Endometrial microvascular endothelial cells (primary cell): ENCODE results near the gene SLC44A4. TPM values are rescaled to one million over a fixed set of nuclear protein-coding genes. Genes with fewer than 3 reads are reported as not detected.
"Not testable (repeated sequence)": the region's sequence is repeated elsewhere in the genome, so short reads cannot be mapped to it uniquely, and the experiment has no call there.

Experiments used
- in situ Hi-C: cut with HindIII; loops from 2 replicates; pipeline ENCODE4 v1.10.0; 2017; ENCODE audit warnings: low sequenced_read_pairs, low pct_unique_long_range_greater_than_20kb; ENCODE audit errors: inconsistent ontology term
- total RNA-seq: library from RNA; depleted of rRNA; stranded (reverse); fragments of >200 nt; gene quantifications from one replicate; pipeline ENCODE4 v1.2.3, GENCODE V29; 2015; ENCODE audit errors: inconsistent ontology term

SLC44A4 gene
- total RNA-seq, result 2.6 TPM

DNA sequence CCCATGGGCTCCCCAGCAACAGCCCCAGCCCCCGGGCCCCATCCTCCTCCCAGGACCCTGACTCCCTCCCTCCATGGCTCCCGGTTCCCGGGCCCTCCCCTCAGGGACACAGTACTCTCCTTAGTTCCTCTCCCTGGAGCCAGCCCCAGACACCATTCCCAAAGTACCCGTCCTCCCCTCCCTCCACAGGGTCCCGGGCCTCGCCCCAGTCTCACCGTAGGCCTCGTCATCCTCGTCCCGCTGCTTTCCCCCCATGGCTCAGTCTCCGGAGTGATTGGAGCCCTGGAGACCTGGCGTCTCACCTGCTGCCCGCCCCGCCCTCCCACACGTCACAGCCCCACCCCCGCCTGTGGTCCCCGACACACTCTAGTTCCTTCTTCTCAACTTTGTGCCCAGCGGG lies at the start of gene SLC44A4:
Gene SLC44A4 (minus strand): TSS at position 272 of the 400 bp plus-strand sequence. CDS start 17 bp downstream, at position 255.
- in situ Hi-C loops, result no loop called here

- in situ Hi-C loops, result loop anchor here (25.0 kb wide), 1 partner anchor 184 kb away; the partner anchor contains the start of gene TNXB
Observed at GRCh38 chr6:31928672-31928939, 49.8 kb upstream of the SLC44A4 start.

GRCh38 chr6:31927863-31928671 lies 49.3 kb upstream of the SLC44A4 start:
- in situ Hi-C loops, result loop anchor here (25.0 kb wide), 1 partner anchor 184 kb away; the partner anchor contains the start of gene TNXB

GRCh38 chr6:31927242-31927862 lies 48.6 kb upstream of the SLC44A4 start, which contains the start of gene C2:
Gene C2, plus strand, starts transcription at chr6:31927717. Its CDS starts 36 bp downstream, at chr6:31927753.
- in situ Hi-C loops, result loop anchor here (25.0 kb wide), 1 partner anchor 185 kb away; the partner anchor contains the start of gene TNXB

GRCh38 chr6:31922942-31923341 lies 44.1 kb upstream of the SLC44A4 start:
- in situ Hi-C loops, result no loop called here

DNA sequence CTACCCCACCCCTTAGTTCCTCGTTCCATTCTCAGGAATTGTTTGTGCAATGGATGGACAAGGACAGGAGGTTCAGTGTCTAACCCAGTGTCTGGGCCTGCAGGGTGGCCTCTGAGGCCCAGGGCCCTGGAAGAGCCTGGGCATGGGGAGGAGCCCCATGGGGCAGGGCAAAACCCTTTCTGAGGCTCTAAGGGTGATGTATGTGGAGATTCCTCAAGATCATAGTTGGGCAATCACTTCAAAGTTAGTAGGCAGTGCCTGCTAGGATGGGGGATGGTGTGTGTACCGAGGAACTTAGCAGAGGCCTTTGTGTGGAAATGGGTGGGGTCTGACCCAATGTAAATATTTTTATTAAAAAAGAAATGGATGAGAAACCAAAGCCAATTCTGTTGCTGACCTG lies 42.0 kb upstream of the SLC44A4 start:
- in situ Hi-C loops, result no loop called here

- in situ Hi-C loops, result no loop called here
Observed at GRCh38 chr6:31919624-31920303, 41.0 kb upstream of the SLC44A4 start.

DNA sequence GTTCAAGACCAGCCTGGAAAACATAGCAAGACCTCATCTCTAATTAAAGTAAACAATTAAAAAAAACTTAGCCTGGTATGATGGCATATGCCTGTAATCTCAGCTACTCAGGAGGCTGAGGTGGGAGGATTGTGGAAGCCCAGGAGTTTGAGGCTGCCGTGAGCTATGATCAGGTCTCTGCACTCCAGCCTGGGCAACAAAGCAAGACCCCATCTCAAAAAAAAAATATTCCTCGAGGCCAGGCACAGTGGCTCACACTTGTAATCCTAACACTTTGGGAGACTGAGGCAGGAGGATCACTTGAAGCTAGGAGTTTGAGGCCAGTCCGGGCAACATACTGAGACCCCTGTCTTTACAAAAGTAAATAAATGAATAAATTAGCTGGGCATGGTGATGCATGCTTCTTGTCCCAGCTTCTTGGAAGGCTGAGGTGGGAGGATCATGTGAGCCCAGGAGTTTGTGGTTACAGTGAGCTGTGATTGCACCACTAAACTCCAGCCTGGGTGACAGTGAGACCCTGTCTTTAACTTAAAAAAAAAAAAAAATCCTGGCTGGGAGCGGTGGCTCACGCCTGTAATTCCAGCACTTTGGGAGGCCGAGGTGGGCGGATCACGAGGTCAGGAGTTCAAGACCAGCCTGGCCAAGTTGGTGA lies 39.4 kb upstream of the SLC44A4 start:
- in situ Hi-C loops, result no loop called here

GRCh38 chr6:31915756-31916155 lies 37.0 kb upstream of the SLC44A4 start:
- in situ Hi-C loops, result no loop called here

GRCh38 chr6:31915351-31915750 lies 36.6 kb upstream of the SLC44A4 start:
- in situ Hi-C loops, result no loop called here

GRCh38 chr6:31911826-31912585 lies 33.2 kb upstream of the SLC44A4 start:
- in situ Hi-C loops, result no loop called here

GRCh38 chr6:31909298-31909697 lies 30.5 kb upstream of the SLC44A4 start:
- in situ Hi-C loops, result not testable (repeated sequence)

DNA sequence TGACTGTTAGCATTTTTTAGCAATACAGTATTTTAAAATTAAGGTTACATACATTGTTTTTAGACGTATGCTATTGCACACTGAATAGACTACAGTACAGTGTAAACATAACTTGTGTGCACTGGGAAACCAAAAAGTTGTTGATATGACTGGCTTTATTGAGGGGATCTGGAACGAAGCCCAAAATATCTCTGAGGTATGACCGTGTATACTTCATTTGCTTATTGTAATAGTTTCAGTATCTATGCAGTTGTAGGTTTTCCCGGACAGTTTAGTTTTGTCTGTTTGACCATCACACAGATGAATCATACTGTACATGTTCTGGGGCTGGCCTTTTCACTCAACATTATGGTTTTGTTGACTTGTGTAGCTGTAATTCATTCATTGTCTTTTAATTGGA lies 30.0 kb upstream of the SLC44A4 start:
- in situ Hi-C loops, result no loop called here

DNA sequence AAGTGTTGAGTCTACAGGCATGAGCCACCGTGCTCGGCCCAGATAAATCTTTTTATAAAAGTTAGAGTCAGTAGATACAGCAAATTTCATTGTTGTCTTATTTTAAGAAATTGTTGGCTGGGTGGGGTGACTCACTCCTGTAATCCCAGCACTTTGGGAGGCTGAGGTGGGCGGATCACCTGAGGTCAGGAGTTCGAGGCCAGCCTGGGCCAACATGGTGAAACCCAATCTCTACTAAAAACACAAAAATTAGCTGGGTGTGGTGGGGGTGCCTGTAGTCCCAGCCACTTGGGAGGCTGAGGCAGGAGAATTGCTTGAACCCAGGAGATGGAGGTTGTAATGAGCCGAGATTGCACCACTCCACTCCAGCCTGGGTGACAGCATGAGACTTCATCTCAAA lies 29.5 kb upstream of the SLC44A4 start:
- in situ Hi-C loops, result not testable (repeated sequence)

GRCh38 chr6:31907158-31907813 lies 28.5 kb upstream of the SLC44A4 start:
- in situ Hi-C loops, result no loop called here

GRCh38 chr6:31906727-31907126 lies 27.9 kb upstream of the SLC44A4 start:
- in situ Hi-C loops, result not testable (repeated sequence)

DNA sequence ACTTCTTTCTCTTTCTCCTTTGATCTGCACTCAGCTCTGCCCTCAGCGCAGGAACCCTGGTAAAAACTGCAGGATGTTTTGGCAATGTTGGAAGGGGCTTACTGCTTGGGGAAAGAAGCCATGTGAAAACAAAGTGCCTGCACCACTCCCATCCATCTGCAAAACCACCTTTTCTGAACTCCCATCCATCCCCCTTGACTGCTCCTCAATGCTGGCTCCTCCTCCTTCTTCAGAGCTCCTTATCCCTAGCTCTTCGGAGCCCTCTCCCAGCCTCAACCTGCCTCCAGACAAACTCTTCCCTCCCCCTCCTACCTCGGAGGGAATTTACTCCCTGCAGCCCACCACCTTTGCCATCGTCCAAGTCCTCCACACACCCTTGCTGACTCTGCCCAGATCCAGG lies 27.3 kb upstream of the SLC44A4 start:
- in situ Hi-C loops, result no loop called here

GRCh38 chr6:31905041-31905440 lies 26.2 kb upstream of the SLC44A4 start:
- in situ Hi-C loops, result no loop called here
